DMS 273 treated with DMSO at 0.1 percent for 48 hours (cell line): ENCODE measurements around the gene TENM3.
A peak's percentile ranks its signal among the peaks of the same experiment; 100 is the strongest.

Source experiments
- DNase-seq: peaks from one replicate; lab custom pipeline; 2025; lab: John Stamatoyannopoulos, UW

TENM3 gene

DNA sequence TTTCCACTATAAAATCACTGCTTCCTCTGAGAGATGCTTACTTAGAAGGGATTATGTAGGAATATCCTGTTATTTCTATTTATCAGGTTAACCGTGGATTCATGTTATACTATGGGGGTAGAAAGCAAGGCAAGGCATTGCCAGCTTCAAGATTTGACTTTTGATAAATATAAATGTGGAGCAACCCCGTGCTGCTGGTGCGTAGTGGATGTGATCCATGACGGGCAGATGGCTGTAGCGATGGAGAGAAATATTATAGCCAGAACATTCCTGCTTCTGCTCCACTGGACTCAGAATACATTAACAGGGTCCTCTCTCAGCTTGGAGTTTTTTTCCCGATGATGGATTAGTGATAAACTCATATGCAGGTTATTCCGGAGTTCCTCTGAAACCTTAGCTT is 157.6 kb downstream of the TENM3 start:
- peak; percentile 7 for DNase-seq

DNA sequence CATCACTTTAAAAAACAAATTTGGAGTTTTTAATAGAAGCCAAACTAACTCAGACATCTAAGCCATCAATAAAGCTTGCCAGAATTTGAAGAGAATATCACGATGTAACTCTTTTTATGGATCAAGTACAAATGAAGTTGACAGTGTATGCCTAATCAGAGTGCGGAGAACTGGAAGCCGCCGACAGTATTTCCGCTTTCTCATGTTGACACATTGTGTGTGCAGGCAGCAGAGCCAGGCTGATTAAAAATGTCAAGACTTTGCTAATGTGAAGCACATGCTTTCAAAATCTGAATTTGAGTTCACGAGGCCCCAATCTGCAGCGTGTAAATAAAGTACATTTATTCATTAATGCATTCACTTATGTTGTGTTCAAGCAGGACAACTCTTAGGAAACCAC is 161.2 kb downstream of the TENM3 start:
- no peak for DNase-seq

DNA sequence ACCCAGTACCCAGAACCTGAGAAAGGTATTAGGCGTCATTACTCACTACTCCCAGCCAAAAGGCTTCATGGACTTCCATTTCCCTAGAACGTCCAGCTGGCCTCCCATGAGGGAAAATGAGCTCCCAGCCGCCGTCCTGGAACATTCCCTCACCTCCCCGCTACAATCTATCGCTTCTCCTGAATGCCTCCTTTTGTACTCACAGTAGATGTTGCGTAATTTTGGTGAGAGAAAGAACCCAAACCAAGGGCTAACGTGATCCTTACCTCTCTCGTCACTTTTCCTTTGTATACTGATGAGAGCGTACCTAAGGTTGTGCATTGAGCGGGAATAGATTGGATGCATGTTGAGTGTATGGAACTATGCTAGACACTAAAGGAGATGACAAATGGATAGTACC is 161.9 kb downstream of the TENM3 start:
- no peak for DNase-seq

GRCh38 chr4:182409271-182409670 is 166.1 kb downstream of the TENM3 start:
- DNase-seq = no peak

- DNase-seq = no peak
Measured at GRCh38 chr4:182411391-182411790, 168.2 kb downstream of the TENM3 start.

- DNase-seq = no peak
Measured at GRCh38 chr4:182413550-182413949, 170.3 kb downstream of the TENM3 start.

GRCh38 chr4:182415116-182415515 is 171.9 kb downstream of the TENM3 start:
- DNase-seq = no peak

DNA sequence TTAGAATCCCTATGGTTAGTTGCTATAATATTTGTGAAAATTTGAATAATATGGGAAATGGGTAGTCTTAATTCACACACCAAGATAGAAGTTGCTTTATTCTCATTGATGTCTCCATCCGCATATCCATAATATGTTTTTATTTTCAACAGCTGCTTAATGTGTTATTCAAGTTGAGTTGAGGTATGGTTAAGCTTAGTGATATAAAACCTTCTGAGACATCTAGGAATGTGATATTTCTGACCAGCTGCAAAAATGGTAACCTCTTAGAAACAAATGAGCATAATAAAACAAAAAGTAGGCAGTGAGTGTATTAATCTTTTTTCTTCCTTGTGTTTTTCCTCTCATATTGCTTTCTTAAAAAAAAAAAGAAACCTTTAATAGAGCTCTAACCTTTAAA is 172.9 kb downstream of the TENM3 start:
- DNase-seq = no peak

- DNase-seq = no peak
Measured at GRCh38 chr4:182418054-182418734, 175.0 kb downstream of the TENM3 start.

GRCh38 chr4:182420189-182420588 is 177.0 kb downstream of the TENM3 start:
- DNase-seq = no peak

DNA sequence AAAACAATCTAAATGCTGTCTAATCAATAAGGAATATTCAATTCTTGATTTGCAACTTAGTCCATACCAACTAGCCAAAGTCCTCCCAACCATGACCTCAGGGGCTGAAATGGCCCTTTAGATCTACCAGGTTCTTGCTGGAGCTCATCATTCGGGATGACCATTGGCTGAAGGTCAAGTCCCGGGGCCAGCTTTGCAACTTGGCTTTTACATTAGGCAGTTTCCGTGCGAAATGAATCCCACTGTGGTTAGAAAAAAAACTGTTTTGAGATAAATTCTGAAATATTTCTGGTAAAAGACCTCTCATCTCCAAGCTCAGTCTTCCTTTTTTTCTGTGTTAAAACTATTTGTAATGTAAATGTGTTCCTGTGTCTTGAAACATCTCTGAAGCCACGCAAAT is 178.6 kb downstream of the TENM3 start:
- DNase-seq = no peak

DNA sequence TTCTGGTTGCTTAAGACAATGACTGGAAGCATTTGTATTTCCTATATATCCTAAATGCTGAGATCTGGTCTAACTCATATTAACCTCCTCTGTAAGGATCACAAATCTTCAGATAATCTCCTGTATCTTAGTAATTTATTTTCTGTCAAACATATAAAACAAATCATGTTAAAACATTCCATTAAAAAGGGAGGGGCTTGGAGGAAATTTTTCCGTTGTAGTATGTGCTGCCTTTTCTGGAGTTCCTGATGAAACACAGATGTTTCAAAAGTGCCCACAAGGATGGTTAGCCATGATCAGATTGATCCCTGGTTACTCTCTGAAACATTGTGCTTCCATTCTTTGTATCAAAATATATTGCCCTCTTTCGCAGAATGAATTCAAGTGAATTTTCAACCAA is 182.1 kb downstream of the TENM3 start:
- DNase-seq = no peak

DNA sequence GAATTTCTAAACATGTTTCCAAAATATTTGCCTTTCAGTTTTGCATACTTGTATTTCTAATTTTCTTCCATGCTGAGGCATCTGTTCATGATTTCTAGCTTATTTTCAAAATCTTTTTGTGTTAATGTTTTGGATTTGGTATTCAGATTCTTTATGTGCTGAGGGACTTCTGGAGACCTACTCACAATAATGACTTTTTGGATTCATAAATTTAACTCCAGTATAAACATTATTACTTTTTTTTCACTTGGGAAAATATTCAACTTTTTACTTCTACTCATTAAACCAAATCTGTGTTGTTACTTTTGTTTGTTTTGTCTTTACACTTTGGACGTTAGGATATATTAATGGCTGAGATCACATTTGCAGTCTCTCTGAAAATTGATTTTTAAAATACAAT is 183.7 kb downstream of the TENM3 start:
- DNase-seq = no peak

GRCh38 chr4:182427554-182427953 is 184.4 kb downstream of the TENM3 start:
- no peak for DNase-seq

DNA sequence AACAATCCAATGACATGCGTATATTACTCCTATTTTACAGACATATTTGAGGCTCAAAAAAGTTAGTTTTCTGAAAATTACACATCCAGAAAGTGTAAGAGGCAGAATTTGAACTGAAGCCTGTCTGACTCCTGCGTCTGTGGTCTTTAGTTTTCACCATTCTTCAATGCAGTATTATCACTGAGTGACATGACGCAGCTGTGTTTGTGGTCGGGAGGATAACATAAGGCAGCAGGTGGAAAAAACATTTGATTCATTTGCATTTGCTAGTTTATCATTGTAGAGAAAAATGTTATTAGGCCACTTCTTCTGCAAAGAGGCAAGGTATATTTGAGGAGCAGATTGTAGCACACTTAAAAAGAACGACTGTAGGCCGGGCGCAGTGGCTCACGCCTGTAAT is 186.7 kb downstream of the TENM3 start:
- DNase-seq = no peak

GRCh38 chr4:182432819-182433218 is 189.6 kb downstream of the TENM3 start:
- DNase-seq = no peak

GRCh38 chr4:182434720-182435119 is 191.5 kb downstream of the TENM3 start:
- DNase-seq = no peak

DNA sequence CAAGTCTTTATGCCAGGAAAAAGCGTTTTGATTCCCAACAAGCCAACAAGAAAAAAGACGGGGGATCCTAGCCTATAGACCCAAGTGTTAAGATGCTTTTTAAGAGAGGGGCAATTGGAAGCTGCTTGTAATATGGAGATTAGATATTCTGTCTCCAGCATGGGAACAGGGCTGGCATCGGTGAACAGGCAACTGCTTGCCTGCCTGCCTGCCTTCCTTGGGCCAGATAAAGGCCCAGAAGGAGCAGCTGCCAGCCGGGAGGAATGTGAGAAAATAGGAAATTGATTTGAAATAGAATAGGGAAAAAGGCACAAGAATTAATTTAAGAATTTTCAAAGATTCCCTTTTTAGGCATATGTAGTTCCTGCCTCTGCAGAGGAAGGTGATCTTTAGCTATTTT is 192.2 kb downstream of the TENM3 start:
- no peak for DNase-seq

DNA sequence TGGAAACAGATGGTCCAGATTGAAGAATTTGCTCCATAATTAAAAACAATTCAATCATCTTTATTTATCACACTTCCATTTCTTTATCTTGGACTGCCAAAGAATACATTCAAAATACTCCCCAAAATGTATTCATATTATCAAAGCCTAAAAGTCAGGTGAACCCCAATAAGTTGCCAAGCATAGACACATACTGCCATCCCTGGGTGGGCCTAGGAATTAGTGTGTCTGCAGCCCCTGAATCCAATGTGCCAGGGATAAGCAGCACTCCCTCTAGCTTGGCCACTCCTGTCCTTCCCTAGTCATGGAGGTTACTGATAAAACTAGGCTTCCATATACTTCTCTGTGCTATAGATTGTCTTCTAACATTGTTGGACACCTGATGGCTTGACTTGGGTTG is 199.9 kb downstream of the TENM3 start:
- no peak for DNase-seq

GRCh38 chr4:182447767-182448280 is 204.6 kb downstream of the TENM3 start:
- no peak for DNase-seq

DNA sequence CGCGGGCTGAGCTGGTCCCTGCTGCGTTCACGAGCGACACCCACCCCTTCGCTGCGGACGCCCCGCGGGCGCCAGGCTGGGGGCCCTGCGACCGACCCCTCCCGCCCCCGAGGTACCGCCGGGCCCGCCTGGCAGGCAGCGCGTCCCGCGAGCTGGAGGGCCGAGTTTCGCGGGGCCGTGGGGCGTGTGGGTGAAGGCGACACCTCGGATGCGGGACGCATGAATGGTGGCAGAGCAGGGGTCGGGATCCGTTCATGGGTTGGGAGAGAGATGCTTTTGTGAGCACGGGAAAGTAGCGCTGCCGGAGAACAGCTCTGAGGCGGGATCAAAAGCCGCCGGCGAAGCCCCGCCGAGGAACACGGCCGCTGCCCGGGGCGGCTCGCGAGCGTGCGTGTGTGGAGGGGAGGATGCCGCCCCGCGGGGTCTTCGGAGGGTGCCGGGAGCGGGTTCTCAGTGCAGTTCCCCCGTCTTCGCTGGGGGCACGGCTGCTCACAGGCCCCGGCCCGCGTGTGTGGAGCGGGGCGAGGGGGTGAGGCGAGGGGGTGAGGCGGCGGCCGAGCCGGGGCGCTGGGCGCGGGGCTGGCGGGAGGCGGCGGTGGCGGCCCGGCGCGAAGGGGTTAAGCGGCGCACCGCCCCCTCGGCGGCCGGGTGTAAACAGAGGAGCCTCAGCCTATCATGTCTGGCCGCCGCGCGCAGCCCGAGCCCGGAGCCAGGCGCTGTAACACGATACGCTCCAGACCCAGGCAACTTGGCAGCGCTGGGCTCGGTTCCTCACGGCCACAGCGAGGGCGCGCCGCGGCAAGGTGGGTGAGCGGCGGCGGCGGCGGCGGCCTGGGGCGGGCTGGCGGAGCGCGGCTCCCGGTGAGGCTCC is 205.3 kb downstream of the TENM3 start:
- peak; percentile 70 for DNase-seq

DNA sequence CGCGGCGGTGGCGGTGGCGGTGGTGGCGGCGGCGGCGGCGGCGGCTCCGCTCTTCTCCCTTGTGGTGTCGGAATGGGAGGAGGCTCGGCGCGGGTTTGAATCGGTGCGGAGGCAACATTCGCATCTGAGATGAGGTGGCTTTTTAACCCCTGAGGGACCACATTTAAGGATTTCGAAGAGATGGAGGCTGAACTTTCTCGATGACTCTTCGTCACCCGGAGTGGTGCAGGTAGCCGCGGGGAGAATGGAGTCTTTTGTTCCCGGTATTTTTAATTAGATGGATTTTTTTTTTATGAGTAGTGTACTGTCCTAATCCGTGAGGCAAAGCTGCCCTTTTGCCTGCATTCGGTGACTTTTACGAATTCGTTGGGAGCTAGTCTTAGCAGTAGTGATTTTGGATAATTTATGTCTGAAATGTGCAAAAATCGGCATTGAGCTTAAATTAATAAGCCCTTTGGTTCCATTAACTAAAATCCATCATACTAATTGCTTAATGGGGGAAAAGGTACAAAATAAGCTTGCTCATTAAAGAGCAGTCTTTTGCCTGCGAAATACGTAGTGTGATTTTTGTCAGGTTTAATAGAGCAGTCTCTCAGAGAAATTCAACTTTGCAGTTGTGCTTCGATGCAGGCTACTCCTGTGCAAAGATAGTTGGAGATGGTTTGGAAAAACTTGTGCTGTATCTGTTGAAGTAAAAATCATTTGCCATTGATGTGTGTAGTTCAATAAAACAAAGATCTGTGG is 206.2 kb downstream of the TENM3 start:
- DNase-seq = peak; percentile 26
